NB4 (cell line): ENCODE results near the gene TARS1.
A peak's percentile ranks its signal among the peaks of the same experiment; 100 is the strongest.

Experiments used
- DNase-seq: peaks from one replicate; pipeline ENCODE4 v3.0.0; 2010; ENCODE audit warnings: low read depth
- H3K4me3 ChIP-seq: one replicate; pipeline ENCODE4 v1.5.1; 2011; ENCODE audit warnings: mild to moderate bottlenecking, low read depth, low read length, moderate library complexity
- CTCF ChIP-seq: IDR thresholded peaks from one replicate; pipeline ENCODE4 v1.5.1; 2012; ENCODE audit warnings: low read depth, low read length
- MAX ChIP-seq: IDR thresholded peaks from 2 replicates; pipeline ENCODE4 v1.6.1; 2011; ENCODE audit warnings: low read depth, low read length
- MYC ChIP-seq: IDR thresholded peaks from 2 replicates; pipeline ENCODE4 v1.6.1; 2011; ENCODE audit warnings: low read depth, low read length
- POLR2A ChIP-seq: IDR thresholded peaks from 2 replicates; pipeline ENCODE4 v1.6.1; 2011; ENCODE audit warnings: mild to moderate bottlenecking; ENCODE audit not compliant: insufficient read length; ENCODE audit errors: extremely low read depth

The TARS1 gene

GRCh38 chr5:33440482-33441240 is at the start of gene TARS1:
Gene TARS1 (plus strand): TSS chr5:33440965. CDS start chr5:33441087, 122 bp downstream.
- peak; percentile 100 for DNase-seq
- H3K4me3 ChIP-seq, result peak within 1 kb of the TSS; percentile 96
- TF ChIP-seq CTCF (no peak), MAX (peak; percentile 54), POLR2A (peak; percentile 76), MYC (no peak; the same call in none of the 2 replicates)

GRCh38 chr5:33398501-33398900 is 42.3 kb upstream of the TARS1 start:
- DNase-seq, result no peak
- H3K4me3 ChIP-seq, result no peak overlapping the region
- TF ChIP-seq MYC, result no peak
- no peak for TF ChIP-seq MAX
- no peak for TF ChIP-seq POLR2A
- no peak for TF ChIP-seq CTCF

- no peak for TF ChIP-seq MYC
- no peak for TF ChIP-seq CTCF
- no peak for TF ChIP-seq MAX
- no peak for TF ChIP-seq POLR2A
- H3K4me3 ChIP-seq, result no peak overlapping the region
These were observed 40.1 kb upstream of the TARS1 start for GRCh38 chr5:33400675-33401074.

GRCh38 chr5:33401482-33402390 is 39.0 kb upstream of the TARS1 start:
- TF ChIP-seq POLR2A, result no peak
- TF ChIP-seq CTCF, result no peak
- no peak for TF ChIP-seq MYC
- no peak for TF ChIP-seq MAX
- H3K4me3 ChIP-seq, result no peak overlapping the region
- no peak for DNase-seq

More at GRCh38 chr5:33400675-33401074, 40.1 kb upstream of the TARS1 start:
- peak; percentile 14 for DNase-seq

GRCh38 chr5:33403187-33403586 is 37.6 kb upstream of the TARS1 start:
- TF ChIP-seq POLR2A (no peak), MYC (no peak), MAX (no peak), CTCF (no peak)
- no peak for DNase-seq
- no peak overlapping the region for H3K4me3 ChIP-seq
